Measurements from ENCODE around the gene STARD5. TPM values are rescaled to one million over a fixed set of nuclear protein-coding genes. Genes with fewer than 3 reads are reported as not detected.

Gene STARD5
- total RNA-seq, 1 experiment from 2014 or later: 2.3 TPM

GRCh38 chr15:81312790-81313543 lies 11.0 kb downstream of the STARD5 start:
- H3K27ac ChIP-seq (ENCODE audit: insufficient read length, low read depth, low read length): no peak overlapping the region

More at GRCh38 chr15:81312790-81313543, 11.0 kb downstream of the STARD5 start:
- Histone ChIP-seq H3K79me2 (ENCODE audit: insufficient read depth, low read length) (no peaks in the 10 kb centered on the region), H2BK15ac (ENCODE audit: low read depth, low read length) (no peak overlapping the region), H2BK20ac (ENCODE audit: low read depth, low read length, poor library complexity, severe bottlenecking) (no peak overlapping the region), H3K14ac (ENCODE audit: insufficient read depth, low read length) (no peak overlapping the region), H2BK120ac (ENCODE audit: low read depth, low read length, poor library complexity, severe bottlenecking) (no peak overlapping the region), H4K91ac (ENCODE audit: insufficient read length, low read depth, low read length) (no peak overlapping the region), H2BK12ac (ENCODE audit: insufficient read length, low read depth, low read length) (no peak overlapping the region), H3K56ac (ENCODE audit: insufficient read length, low read depth, low read length) (no peak overlapping the region), H3K4me1 (ENCODE audit: insufficient read depth, low read length) (no peaks in the 10 kb centered on the region), H3K4me2 (ENCODE audit: insufficient read depth, insufficient read length, low read length) (no peak overlapping the region), H3K18ac (ENCODE audit: insufficient read length, low read depth, low read length) (no peak overlapping the region), H4K20me1 (ENCODE audit: control insufficient read depth, insufficient read depth, insufficient read length) (no peaks in the 10 kb centered on the region), H4K8ac (replicated peaks; ENCODE audit: insufficient read length, low read depth, low read length) (no peak overlapping the region), H3T11ph (ENCODE audit: low read length) (no peak overlapping the region), H3K4ac (ENCODE audit: low read depth, low read length) (no peak overlapping the region), H3K9me3 (ENCODE audit: control insufficient read depth, low read depth, low read length) (no peaks in the 10 kb centered on the region), H2AFZ (ENCODE audit: low read length) (no peak overlapping the region), H3K23me2 (ENCODE audit: insufficient read length, low read depth, low read length, poor library complexity, severe bottlenecking) (no peaks in the 10 kb centered on the region), H2BK5ac (ENCODE audit: insufficient read length, low read length) (no peak overlapping the region), H4K5ac (ENCODE audit: insufficient read length, low read depth, low read length) (no peak overlapping the region), H2AK5ac (ENCODE audit: insufficient read length, low read length) (no peak overlapping the region), H3K79me1 (ENCODE audit: insufficient read depth, low read depth, low read length, poor library complexity, severe bottlenecking) (no peaks in the 10 kb centered on the region), H3K9ac (ENCODE audit: extremely low read depth, insufficient read length, low read length) (no peak overlapping the region), H3K23ac (ENCODE audit: insufficient read length, low read depth, low read length) (no peak overlapping the region), H3K27me3 (ENCODE audit: insufficient read depth, low read length) (no peaks in the 10 kb centered on the region)
- no peak overlapping the region for H3K4me3 Mint-ChIP-seq
- DNase-seq: no peak
- no peaks in the 10 kb centered on the region for H3K4me1 Mint-ChIP-seq
- H3K27me3 Mint-ChIP-seq (ENCODE audit: low read depth): no peaks in the 10 kb centered on the region; the same call in 1 of the 2 replicates
- H3K9me3 Mint-ChIP-seq: no peaks in the 10 kb centered on the region
- no peak for TF ChIP-seq CTCF (conservative IDR thresholded peaks at IDR 0.05)
- no peak overlapping the region for H3K27ac Mint-ChIP-seq
- no CpG with 5 or more reads among the region's 22 CpGs for WGBS (ENCODE audit: extremely low coverage, insufficient read length, low lambda C conversion rate)
- peaks cover 13 to 27% (median 20%) of the 10 kb centered on the region in 3 experiments for H3K36me3 Mint-ChIP-seq (ENCODE audit: insufficient read depth in 1 of 3, low read depth in 3 of 3)
